K562 (cell line): ENCODE measurements around the gene TACR2. TPM values are rescaled to one million over a fixed set of nuclear protein-coding genes. Genes with fewer than 3 reads are reported as not detected.

Experiments
- CBX3 ChIP-seq, 2 experiments: IDR thresholded peaks; 1 replicate in 1 of 2; 2 replicates in 1 of 2; pipeline ENCODE4 v1.6.1; 2012; ENCODE audit warnings: inconsistent platforms in 2 of 2, low read length in 2 of 2, borderline replicate concordance in 1 of 2, control low read depth in 1 of 2
- CCAR2 ChIP-seq: fragments of 200-400 bp; formaldehyde crosslinking; IDR thresholded peaks from 2 replicates; pipeline ENCODE4 v1.6.1; 2017; ENCODE audit warnings: mild to moderate bottlenecking, low read depth, low read length
- CCNT2 ChIP-seq: IDR thresholded peaks from 2 replicates; pipeline ENCODE4 v1.6.1; 2011; ENCODE audit warnings: borderline replicate concordance, low read depth, mild to moderate bottlenecking, moderate library complexity, mixed read lengths, low read length; ENCODE audit not compliant: insufficient read length; ENCODE audit errors: extremely low read depth
- IFI16 ChIP-seq: fragments of 250-450 bp; sonication (Bioruptor Pico); IDR thresholded peaks from 2 replicates; pipeline ENCODE4 v2.1.2; 2022; ENCODE audit warnings: mild to moderate bottlenecking, inconsistent platforms
- KLF16 ChIP-seq: IDR thresholded peaks from 2 replicates; pipeline ENCODE4 v1.6.1; 2016; ENCODE audit warnings: antibody characterized with exemption
- NFIC ChIP-seq: fragments of 450-650 bp; IDR thresholded peaks from 2 replicates; pipeline ENCODE4 v1.6.1; 2017; ENCODE audit warnings: mild to moderate bottlenecking, inconsistent platforms
- NFRKB ChIP-seq: fragments of 450-650 bp; IDR thresholded peaks from 2 replicates; pipeline ENCODE4 v1.6.1; 2016; ENCODE audit warnings: low read depth
- NFYB ChIP-seq: IDR thresholded peaks from 2 replicates; pipeline ENCODE4 v1.6.1; 2011; ENCODE audit warnings: mild to moderate bottlenecking, moderate library complexity; ENCODE audit not compliant: insufficient read length; ENCODE audit errors: extremely low read depth
- PCBP2 ChIP-seq: fragments of 200-400 bp; formaldehyde crosslinking; IDR thresholded peaks from 2 replicates; pipeline ENCODE4 v1.6.1; 2018; ENCODE audit warnings: low read length, low read depth, mild to moderate bottlenecking, moderate library complexity; ENCODE audit not compliant: poor library complexity, severe bottlenecking
- PTTG1 ChIP-seq: fragments of 450-650 bp; IDR thresholded peaks from 2 replicates; pipeline ENCODE4 v1.6.1; 2016; ENCODE audit warnings: low read depth, mild to moderate bottlenecking, missing genetic modification characterization, missing compliant biosample characterization
- SAP30 ChIP-seq: fragments of 200-600 bp; sonication (generic); IDR thresholded peaks from 2 replicates; pipeline ENCODE4 v1.6.1; 2012; ENCODE audit warnings: borderline replicate concordance, low read depth, mild to moderate bottlenecking, moderate library complexity, low read length, control low read depth, inconsistent platforms; ENCODE audit not compliant: insufficient read depth, poor library complexity, severe bottlenecking
- XRCC3 ChIP-seq: fragments of 450-650 bp; IDR thresholded peaks from 2 replicates; pipeline ENCODE4 v1.6.1; 2017; ENCODE audit warnings: mild to moderate bottlenecking, moderate library complexity
- ZNF707 ChIP-seq: fragments of 250-450 bp; sonication (Bioruptor Pico); conservative IDR thresholded peaks from 2 replicates; pipeline ENCODE4 v1.8.0; 2022; ENCODE audit warnings: inconsistent platforms, mild to moderate bottlenecking, moderate library complexity
- polyA plus RNA-seq, 8 experiments: library from polyadenylated mRNA; depleted of rRNA in 4 of 8; stranded (reverse) in 5 of 8; unstranded in 3 of 8; fragments of >200 nt; fragmentation: Nextera tagmentation in 2 of 8; fragmentation: Illumina TruSeq in 1 of 8; extraction: Ambion mirVana in 2 of 8; extraction: Trizol in 1 of 8; gene quantifications; 2 replicates each; pipeline versions ENCODE4 v1.2.1 to v1.2.3, GENCODE V29; 2011 to 2014; ENCODE audit warnings: inconsistent platforms in 1 of 8, missing spikeins in 1 of 8
- total RNA-seq, 7 experiments: library from RNA; depleted of rRNA in 6 of 7; stranded (reverse); fragments of >200 nt in 6 of 7; fragmentation: Illumina TruSeq in 2 of 7; extraction: Trizol in 2 of 7; gene quantifications; 2 replicates each; pipeline versions ENCODE4 v1.2.1 to v1.2.3, GENCODE V29; 2011 to 2021; ENCODE audit warnings: low replicate concordance in 1 of 7
- TF ChIP-seq, protein P1 (sequence below): fragments of 200-800 bp; sonication (Bioruptor generic); IDR thresholded peaks from 2 replicates; pipeline ENCODE4 v1.6.1; 2017; ENCODE audit warnings: missing genetic modification characterization, missing compliant biosample characterization
- TF ChIP-seq, protein P2 (sequence below): fragments of 250-450 bp; sonication (Bioruptor Pico); IDR thresholded peaks from 2 replicates; pipeline ENCODE4 v1.5.0; 2020; ENCODE audit warnings: mild to moderate bottlenecking
- TF ChIP-seq, protein P3 (sequence below), 2 experiments: fragments of 450-650 bp; formaldehyde crosslinking in 1 of 2; IDR thresholded peaks; 2 replicates each; pipeline versions ENCODE4 v1.4.0 to v1.6.1; 2014 to 2020; ENCODE audit warnings: mild to moderate bottlenecking in 2 of 2, borderline replicate concordance in 1 of 2, low read depth in 1 of 2

Gene TACR2
- total and polyA plus RNA-seq, 9 of the 15 experiments (the other 6 are each of a cell fraction or from before 2014, with no cell fraction given): not detected

GRCh38 chr10:69451209-69451783 is 34.6 kb upstream of the TACR2 start, which contains the start of gene TSPAN15 (continued):
- no peak for TF ChIP-seq SAP30
- TF ChIP-seq, protein P1, sequence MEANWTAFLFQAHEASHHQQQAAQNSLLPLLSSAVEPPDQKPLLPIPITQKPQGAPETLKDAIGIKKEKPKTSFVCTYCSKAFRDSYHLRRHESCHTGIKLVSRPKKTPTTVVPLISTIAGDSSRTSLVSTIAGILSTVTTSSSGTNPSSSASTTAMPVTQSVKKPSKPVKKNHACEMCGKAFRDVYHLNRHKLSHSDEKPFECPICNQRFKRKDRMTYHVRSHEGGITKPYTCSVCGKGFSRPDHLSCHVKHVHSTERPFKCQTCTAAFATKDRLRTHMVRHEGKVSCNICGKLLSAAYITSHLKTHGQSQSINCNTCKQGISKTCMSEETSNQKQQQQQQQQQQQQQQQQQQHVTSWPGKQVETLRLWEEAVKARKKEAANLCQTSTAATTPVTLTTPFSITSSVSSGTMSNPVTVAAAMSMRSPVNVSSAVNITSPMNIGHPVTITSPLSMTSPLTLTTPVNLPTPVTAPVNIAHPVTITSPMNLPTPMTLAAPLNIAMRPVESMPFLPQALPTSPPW (CRISPR knock-in tag): peak; percentile 38
- TF ChIP-seq NFYB: peak; percentile 81
- no peak for TF ChIP-seq CCAR2
- TF ChIP-seq KLF16: no peak
- TF ChIP-seq NFRKB: no peak
- TF ChIP-seq NFIC: 0 out of 2 replicates have a peak, but pooled peaks have one; percentile 27
- TF ChIP-seq XRCC3: no peak
- no peak for TF ChIP-seq CBX3 (IDR thresholded peaks at IDR 0.05; ENCODE audit: borderline replicate concordance in 1 of 2, low read length in 2 of 2)
- TF ChIP-seq, protein P2, sequence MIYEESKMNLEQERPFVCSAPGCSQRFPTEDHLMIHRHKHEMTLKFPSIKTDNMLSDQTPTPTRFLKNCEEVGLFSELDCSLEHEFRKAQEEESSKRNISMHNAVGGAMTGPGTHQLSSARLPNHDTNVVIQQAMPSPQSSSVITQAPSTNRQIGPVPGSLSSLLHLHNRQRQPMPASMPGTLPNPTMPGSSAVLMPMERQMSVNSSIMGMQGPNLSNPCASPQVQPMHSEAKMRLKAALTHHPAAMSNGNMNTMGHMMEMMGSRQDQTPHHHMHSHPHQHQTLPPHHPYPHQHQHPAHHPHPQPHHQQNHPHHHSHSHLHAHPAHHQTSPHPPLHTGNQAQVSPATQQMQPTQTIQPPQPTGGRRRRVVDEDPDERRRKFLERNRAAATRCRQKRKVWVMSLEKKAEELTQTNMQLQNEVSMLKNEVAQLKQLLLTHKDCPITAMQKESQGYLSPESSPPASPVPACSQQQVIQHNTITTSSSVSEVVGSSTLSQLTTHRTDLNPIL (CRISPR knock-in tag): no peak
- no peak for TF ChIP-seq PCBP2
- no peak for TF ChIP-seq ZNF707 (CRISPR knock-in tag)
- no peak for TF ChIP-seq PTTG1 (tag)
- TF ChIP-seq CCNT2: peak; percentile 37
- TF ChIP-seq, protein P3, sequence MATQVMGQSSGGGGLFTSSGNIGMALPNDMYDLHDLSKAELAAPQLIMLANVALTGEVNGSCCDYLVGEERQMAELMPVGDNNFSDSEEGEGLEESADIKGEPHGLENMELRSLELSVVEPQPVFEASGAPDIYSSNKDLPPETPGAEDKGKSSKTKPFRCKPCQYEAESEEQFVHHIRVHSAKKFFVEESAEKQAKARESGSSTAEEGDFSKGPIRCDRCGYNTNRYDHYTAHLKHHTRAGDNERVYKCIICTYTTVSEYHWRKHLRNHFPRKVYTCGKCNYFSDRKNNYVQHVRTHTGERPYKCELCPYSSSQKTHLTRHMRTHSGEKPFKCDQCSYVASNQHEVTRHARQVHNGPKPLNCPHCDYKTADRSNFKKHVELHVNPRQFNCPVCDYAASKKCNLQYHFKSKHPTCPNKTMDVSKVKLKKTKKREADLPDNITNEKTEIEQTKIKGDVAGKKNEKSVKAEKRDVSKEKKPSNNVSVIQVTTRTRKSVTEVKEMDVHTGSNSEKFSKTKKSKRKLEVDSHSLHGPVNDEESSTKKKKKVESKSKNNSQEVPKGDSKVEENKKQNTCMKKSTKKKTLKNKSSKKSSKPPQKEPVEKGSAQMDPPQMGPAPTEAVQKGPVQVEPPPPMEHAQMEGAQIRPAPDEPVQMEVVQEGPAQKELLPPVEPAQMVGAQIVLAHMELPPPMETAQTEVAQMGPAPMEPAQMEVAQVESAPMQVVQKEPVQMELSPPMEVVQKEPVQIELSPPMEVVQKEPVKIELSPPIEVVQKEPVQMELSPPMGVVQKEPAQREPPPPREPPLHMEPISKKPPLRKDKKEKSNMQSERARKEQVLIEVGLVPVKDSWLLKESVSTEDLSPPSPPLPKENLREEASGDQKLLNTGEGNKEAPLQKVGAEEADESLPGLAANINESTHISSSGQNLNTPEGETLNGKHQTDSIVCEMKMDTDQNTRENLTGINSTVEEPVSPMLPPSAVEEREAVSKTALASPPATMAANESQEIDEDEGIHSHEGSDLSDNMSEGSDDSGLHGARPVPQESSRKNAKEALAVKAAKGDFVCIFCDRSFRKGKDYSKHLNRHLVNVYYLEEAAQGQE (IDR thresholded peaks at IDR 0.05; ENCODE audit: borderline replicate concordance): no peak
- TF ChIP-seq, protein P3 (CRISPR knock-in tag; IDR thresholded peaks at IDR 0.05; ENCODE audit: low read depth): no peak
- TF ChIP-seq IFI16: no peak
